ENCODE measurements around the gene LSM12.
"Not testable (repeated sequence)": the region's sequence is repeated elsewhere in the genome, so short reads cannot be mapped to it uniquely, and the experiment has no call there.

LSM12 gene

DNA sequence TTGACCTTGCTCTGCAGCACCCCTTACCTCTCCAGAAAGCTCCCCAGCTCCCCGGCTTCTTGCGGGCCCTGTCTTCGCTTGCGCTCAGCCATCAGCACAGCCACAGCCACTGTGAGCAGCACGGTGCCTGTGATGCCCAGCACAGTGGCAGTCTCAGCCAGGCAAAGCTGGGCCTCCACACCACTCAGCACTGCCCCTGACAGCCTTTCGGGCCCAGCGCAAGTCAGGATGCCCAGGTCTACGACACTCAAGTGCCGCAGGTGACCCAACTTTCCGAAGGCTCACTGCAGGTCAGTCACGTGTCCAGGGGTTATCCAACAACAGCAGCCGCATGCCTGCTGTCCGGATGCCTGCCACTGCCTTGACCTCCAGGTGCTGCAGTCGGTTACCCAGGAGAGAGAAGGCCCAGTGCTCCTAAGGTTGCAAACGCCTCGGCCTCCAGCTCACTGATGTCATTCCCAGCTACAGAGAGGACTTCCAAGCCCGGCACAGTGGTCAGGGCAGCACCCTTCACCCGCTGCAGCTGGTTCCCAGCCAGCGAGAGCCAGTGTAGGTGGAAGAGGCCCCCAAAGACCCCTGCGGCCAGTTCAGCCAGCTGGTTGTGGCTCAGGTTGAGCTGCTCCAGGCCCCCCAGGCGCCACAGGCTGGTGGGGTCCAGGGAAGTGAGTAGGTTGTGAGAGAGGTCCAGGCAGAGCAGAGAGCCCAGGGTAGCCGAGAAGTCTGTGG is 42.8 kb downstream of the LSM12 start:
- DNase-seq (ENCODE audit: low read depth), result no peak
- TF ChIP-seq CTCF (conservative IDR thresholded peaks at IDR 0.05; ENCODE audit: low read depth, low read length), result no peak
- H3K4me3 ChIP-seq (ENCODE audit: low read length), result no peak overlapping the region

- DNase-seq (ENCODE audit: low read depth), result no peak
- no peak overlapping the region for H3K4me3 ChIP-seq (ENCODE audit: low read length)
- no peak for TF ChIP-seq CTCF (conservative IDR thresholded peaks at IDR 0.05; ENCODE audit: low read depth, low read length)
These were observed 44.2 kb downstream of the LSM12 start for GRCh38 chr17:44022246-44022645.

DNA sequence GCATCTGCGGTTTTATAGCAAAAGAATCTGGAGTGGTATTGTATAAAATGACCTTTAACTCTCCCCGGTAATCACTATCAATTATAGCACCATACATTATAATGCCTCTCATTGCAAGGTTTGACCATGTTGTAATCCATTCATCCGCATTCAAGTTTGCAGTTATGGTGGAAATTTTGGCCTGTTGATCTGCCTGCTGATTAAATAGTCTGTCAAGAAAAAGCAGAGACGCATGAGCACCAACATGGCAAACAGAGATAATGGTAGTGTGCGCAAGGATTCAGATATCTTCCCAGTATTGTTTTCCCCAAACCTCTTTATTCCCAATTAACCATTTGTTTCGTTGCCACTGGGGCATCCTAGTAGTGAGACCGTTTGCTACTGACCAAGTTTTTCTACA is 45.2 kb downstream of the LSM12 start:
- not testable (repeated sequence) for H3K4me3 ChIP-seq (ENCODE audit: low read length); DNase-seq (ENCODE audit: low read depth)

DNA sequence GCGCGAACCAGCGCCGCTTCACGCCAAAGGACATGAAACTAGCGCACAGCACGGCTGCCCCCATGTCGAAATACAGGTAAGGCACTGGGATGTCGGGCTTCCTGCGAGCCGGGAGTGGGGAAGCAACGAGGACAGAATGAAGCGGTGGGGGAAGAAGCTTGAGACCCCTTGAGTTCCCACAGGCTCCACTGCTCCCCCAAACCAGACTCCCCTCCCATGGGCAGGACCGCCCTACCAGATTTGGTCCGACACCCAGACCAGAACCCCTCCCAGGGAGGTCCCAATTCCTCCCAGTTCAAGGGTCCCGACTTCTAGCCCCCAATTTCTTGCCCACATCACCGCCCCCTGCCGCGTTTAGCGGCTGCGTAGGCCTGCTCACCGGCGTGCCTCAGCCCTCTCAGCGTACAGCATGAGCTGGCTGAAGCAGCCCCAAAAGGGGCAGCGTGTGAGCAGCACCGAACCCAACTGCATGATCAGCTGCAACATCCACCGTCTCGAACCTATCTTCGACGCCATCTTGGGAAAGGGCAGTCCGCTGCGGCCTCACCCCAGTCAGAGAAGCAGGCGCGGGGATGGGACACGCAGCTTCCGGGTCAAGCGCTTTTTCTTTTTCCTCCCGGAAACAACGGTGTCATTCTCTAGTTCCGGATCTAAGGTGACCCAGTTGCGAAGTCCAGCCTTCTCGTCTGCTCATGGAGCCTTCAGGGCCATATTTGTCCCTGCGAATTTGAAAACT is 51.9 kb downstream of the LSM12 start, which contains the start of gene TMEM101:
TSS of gene TMEM101 (minus strand) at position 527 of the 736 bp plus-strand sequence. CDS start at position 516, 11 bp downstream.
- TF ChIP-seq CTCF (conservative IDR thresholded peaks at IDR 0.05; ENCODE audit: low read depth, low read length), result no peak
- H3K4me3 ChIP-seq (ENCODE audit: low read length), result peak within 1 kb of the TSS; percentile 68
- peak; percentile 71 for DNase-seq (ENCODE audit: low read depth)

GRCh38 chr17:44014133-44014436 is 52.4 kb downstream of the LSM12 start:
- no peak for TF ChIP-seq CTCF (conservative IDR thresholded peaks at IDR 0.05; ENCODE audit: low read depth, low read length)
- DNase-seq (ENCODE audit: low read depth), result no peak
- H3K4me3 ChIP-seq (ENCODE audit: low read length), result peak overlapping the region; percentile 68

GRCh38 chr17:44012874-44013273 is 53.6 kb downstream of the LSM12 start:
- no peak for DNase-seq (ENCODE audit: low read depth)
- H3K4me3 ChIP-seq (ENCODE audit: low read length), result no peak overlapping the region
- TF ChIP-seq CTCF (conservative IDR thresholded peaks at IDR 0.05; ENCODE audit: low read depth, low read length), result no peak

DNA sequence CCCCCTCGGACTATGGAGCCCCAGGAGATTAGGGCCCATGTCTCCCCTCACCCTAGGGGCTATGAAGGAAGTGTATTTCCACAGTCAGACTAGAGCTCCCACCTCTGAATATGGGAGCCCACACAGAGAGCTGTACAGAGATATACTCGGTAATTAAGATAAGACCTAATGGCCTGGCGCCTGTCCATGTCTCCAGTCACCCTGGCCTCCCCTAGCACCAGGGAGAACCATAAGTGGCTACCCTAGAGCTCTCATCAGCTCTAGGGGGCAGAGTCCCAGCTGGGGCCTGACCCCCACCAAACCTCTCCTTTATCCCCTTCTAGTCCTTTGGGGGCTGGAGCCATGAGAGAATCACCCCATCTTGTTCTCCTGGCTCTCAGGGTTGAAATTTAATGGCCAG is 54.1 kb downstream of the LSM12 start:
- H3K4me3 ChIP-seq (ENCODE audit: low read length), result no peak overlapping the region
- no peak for DNase-seq (ENCODE audit: low read depth)
- no peak for TF ChIP-seq CTCF (conservative IDR thresholded peaks at IDR 0.05; ENCODE audit: low read depth, low read length)
